Mesenchymal stem cell (in vitro differentiated cells and primary cell): Measurements from ENCODE around the gene EFEMP2.
A peak's percentile ranks its signal among the peaks of the same experiment; 100 is the strongest.

Experiments used
- DNase-seq: peaks from one replicate; pipeline ENCODE4 v3.0.0-alpha.2; 2013
- H2AFZ ChIP-seq: one replicate; pipeline ENCODE4 v1.6.1; 2013; ENCODE audit warnings: low read depth, mild to moderate bottlenecking, control low read depth, inconsistent platforms, low read length, moderate library complexity
- H2AK5ac ChIP-seq: 2 replicates; pipeline ENCODE4 v1.6.1; 2013; ENCODE audit warnings: low read length, moderate library complexity, mild to moderate bottlenecking, inconsistent platforms; ENCODE audit not compliant: severe bottlenecking
- H2BK120ac ChIP-seq: one replicate; pipeline ENCODE4 v1.6.1; 2013; ENCODE audit warnings: low read depth, mild to moderate bottlenecking, inconsistent platforms, low read length, moderate library complexity
- H2BK12ac ChIP-seq, 2 experiments: one replicate each; pipeline ENCODE4 v1.6.1; 2013; ENCODE audit warnings: inconsistent platforms in 2 of 2, low read length in 2 of 2, mild to moderate bottlenecking in 2 of 2, moderate library complexity in 2 of 2, control low read depth in 1 of 2
- H2BK15ac ChIP-seq: one replicate; pipeline ENCODE4 v1.6.1; 2013; ENCODE audit warnings: mild to moderate bottlenecking, low read depth, inconsistent platforms; ENCODE audit not compliant: poor library complexity, severe bottlenecking
- H2BK5ac ChIP-seq: 2 replicates; pipeline ENCODE4 v1.6.1; 2013; ENCODE audit warnings: low read depth, mild to moderate bottlenecking, low read length, control low read depth, inconsistent platforms; ENCODE audit not compliant: poor library complexity, severe bottlenecking
- H3K14ac ChIP-seq, 2 experiments: one replicate each; pipeline ENCODE4 v1.6.1; 2013; ENCODE audit warnings: inconsistent platforms in 2 of 2, low read length in 2 of 2, control low read depth in 1 of 2, mild to moderate bottlenecking in 1 of 2, moderate library complexity in 1 of 2
- H3K18ac ChIP-seq, 2 experiments: one replicate each; pipeline ENCODE4 v1.6.1; 2013; ENCODE audit warnings: inconsistent platforms in 2 of 2, low read length in 2 of 2, control low read depth in 1 of 2, low read depth in 1 of 2, mild to moderate bottlenecking in 1 of 2
- H3K23ac ChIP-seq, 2 experiments: one replicate each; pipeline ENCODE4 v1.6.1; 2013; ENCODE audit warnings: inconsistent platforms in 2 of 2, low read length in 2 of 2, mild to moderate bottlenecking in 2 of 2, moderate library complexity in 2 of 2, control low read depth in 1 of 2
- H3K27ac ChIP-seq: 2 replicates; pipeline ENCODE4 v1.5.1; 2013; ENCODE audit warnings: mild to moderate bottlenecking, moderate library complexity, low read length, control low read depth, inconsistent platforms; ENCODE audit not compliant: poor library complexity, severe bottlenecking
- H3K27me3 ChIP-seq, 2 experiments: 2 replicates each; pipeline versions ENCODE4 v1.6.1 to v1.7.0; 2013; ENCODE audit warnings: low read length in 2 of 2, mild to moderate bottlenecking in 2 of 2, moderate library complexity in 2 of 2, control low read depth in 1 of 2, inconsistent platforms in 1 of 2; ENCODE audit not compliant: control insufficient read depth in 1 of 2, insufficient read depth in 1 of 2
- H3K36me3 ChIP-seq, 2 experiments: 2 replicates each; pipeline versions ENCODE4 v1.6.1 to v1.7.0; 2013; ENCODE audit warnings: low read length in 2 of 2, control low read depth in 1 of 2, inconsistent platforms in 1 of 2, low read depth in 1 of 2, mild to moderate bottlenecking in 1 of 2; ENCODE audit not compliant: insufficient read depth in 2 of 2, control insufficient read depth in 1 of 2
- H3K4ac ChIP-seq, 2 experiments: one replicate each; pipeline ENCODE4 v1.6.1; 2013; ENCODE audit warnings: inconsistent platforms in 2 of 2, low read length in 2 of 2, mild to moderate bottlenecking in 2 of 2, moderate library complexity in 2 of 2, control low read depth in 1 of 2, low read depth in 1 of 2
- H3K4me1 ChIP-seq: 2 replicates; pipeline ENCODE4 v1.6.1; 2013; ENCODE audit warnings: low read depth, low read length, control low read depth; ENCODE audit not compliant: control insufficient read depth, insufficient read depth
- H3K4me2 ChIP-seq: 2 replicates; pipeline ENCODE4 v1.6.1; 2013; ENCODE audit warnings: low read length, mild to moderate bottlenecking, inconsistent platforms; ENCODE audit not compliant: poor library complexity, severe bottlenecking
- H3K4me3 ChIP-seq, 2 experiments: 2 replicates each; pipeline versions ENCODE4 v1.5.1 to v1.7.0; 2013; ENCODE audit warnings: low read length in 2 of 2, mild to moderate bottlenecking in 2 of 2, control low read depth in 1 of 2, low read depth in 1 of 2; ENCODE audit not compliant: insufficient read depth in 1 of 2
- H3K79me1 ChIP-seq: replicated peaks from 2 replicates; pipeline ENCODE4 v1.6.1; 2013; ENCODE audit warnings: mild to moderate bottlenecking, control low read depth, low read length, inconsistent platforms; ENCODE audit not compliant: poor library complexity, severe bottlenecking
- H3K9ac ChIP-seq: 2 replicates; pipeline ENCODE4 v1.7.0; 2013; ENCODE audit warnings: mild to moderate bottlenecking, low read length, moderate library complexity
- H3K9me3 ChIP-seq: 2 replicates; pipeline ENCODE4 v1.7.0; 2013; ENCODE audit warnings: mild to moderate bottlenecking, low read length; ENCODE audit not compliant: control insufficient read depth
- H4K8ac ChIP-seq: one replicate; pipeline ENCODE4 v1.6.1; 2013; ENCODE audit warnings: inconsistent platforms, mild to moderate bottlenecking, low read length, moderate library complexity
- H4K91ac ChIP-seq: one replicate; pipeline ENCODE4 v1.6.1; 2013; ENCODE audit warnings: mild to moderate bottlenecking, low read length, inconsistent platforms
- WGBS: methylation state at CpG from one replicate; pipeline ENCODE4 v1.1.7; 2013; ENCODE audit warnings: mixed read lengths; 5-methylcytosine and 5-hydroxymethylcytosine counted together

The EFEMP2 gene

GRCh38 chr11:65864706-65865471, 7.7 kb downstream of the EFEMP2 start:
- no peak overlapping the region for H2BK5ac ChIP-seq
- H3K79me1 ChIP-seq: peaks cover 18% of the 10 kb centered on the region
- DNase-seq: no peak
- 91% methylated on average over 18 of the region's 18 CpGs for WGBS
- no peak overlapping the region for H2AFZ ChIP-seq
- no peak overlapping the region for H2BK120ac ChIP-seq
- no peak overlapping the region for H3K4me3 ChIP-seq
- peak overlapping the region in 1 of 2 experiments; percentile 22 for H2BK12ac ChIP-seq
- H3K4ac ChIP-seq: no peak overlapping the region
- H3K4me1 ChIP-seq: peaks cover 42% of the 10 kb centered on the region
- no peak overlapping the region for H3K27ac ChIP-seq
- H3K27me3 ChIP-seq: no peaks in the 10 kb centered on the region
- no peak overlapping the region for H3K14ac ChIP-seq
- no peak overlapping the region for H3K9ac ChIP-seq
- H3K23ac ChIP-seq: no peak overlapping the region
- H2AK5ac ChIP-seq: no peak overlapping the region
- no peak overlapping the region for H4K8ac ChIP-seq
- H3K18ac ChIP-seq: no peak overlapping the region
- H3K36me3 ChIP-seq: peaks cover 77 to 82% of the 10 kb centered on the region in 2 experiments
- H2BK15ac ChIP-seq: no peak overlapping the region
- no peak overlapping the region for H3K4me2 ChIP-seq
- H4K91ac ChIP-seq: no peak overlapping the region
- H3K9me3 ChIP-seq: no peaks in the 10 kb centered on the region

GRCh38 chr11:65863889-65864705, 8.5 kb downstream of the EFEMP2 start:
- Histone ChIP-seq H3K4me1 (peaks cover 43% of the 10 kb centered on the region), H3K36me3 (peaks cover 71 to 75% of the 10 kb centered on the region in 2 experiments), H3K27ac (no peak overlapping the region), H3K4me3 (no peak overlapping the region), H4K8ac (no peak overlapping the region), H3K23ac (no peak overlapping the region), H2AFZ (no peak overlapping the region), H3K4me2 (no peak overlapping the region), H3K9me3 (no peaks in the 10 kb centered on the region), H3K4ac (no peak overlapping the region), H2BK12ac (no peak overlapping the region), H3K14ac (no peak overlapping the region), H3K9ac (peak overlapping the region; percentile 49), H2AK5ac (no peak overlapping the region), H4K91ac (peak overlapping the region; percentile 16), H3K27me3 (no peaks in the 10 kb centered on the region), H2BK120ac (no peak overlapping the region), H3K79me1 (peaks cover 16% of the 10 kb centered on the region), H2BK15ac (no peak overlapping the region), H2BK5ac (no peak overlapping the region), H3K18ac (no peak overlapping the region)
- DNase-seq: no peak
- WGBS: 88% methylated on average over 12 of the region's 12 CpGs

DNA sequence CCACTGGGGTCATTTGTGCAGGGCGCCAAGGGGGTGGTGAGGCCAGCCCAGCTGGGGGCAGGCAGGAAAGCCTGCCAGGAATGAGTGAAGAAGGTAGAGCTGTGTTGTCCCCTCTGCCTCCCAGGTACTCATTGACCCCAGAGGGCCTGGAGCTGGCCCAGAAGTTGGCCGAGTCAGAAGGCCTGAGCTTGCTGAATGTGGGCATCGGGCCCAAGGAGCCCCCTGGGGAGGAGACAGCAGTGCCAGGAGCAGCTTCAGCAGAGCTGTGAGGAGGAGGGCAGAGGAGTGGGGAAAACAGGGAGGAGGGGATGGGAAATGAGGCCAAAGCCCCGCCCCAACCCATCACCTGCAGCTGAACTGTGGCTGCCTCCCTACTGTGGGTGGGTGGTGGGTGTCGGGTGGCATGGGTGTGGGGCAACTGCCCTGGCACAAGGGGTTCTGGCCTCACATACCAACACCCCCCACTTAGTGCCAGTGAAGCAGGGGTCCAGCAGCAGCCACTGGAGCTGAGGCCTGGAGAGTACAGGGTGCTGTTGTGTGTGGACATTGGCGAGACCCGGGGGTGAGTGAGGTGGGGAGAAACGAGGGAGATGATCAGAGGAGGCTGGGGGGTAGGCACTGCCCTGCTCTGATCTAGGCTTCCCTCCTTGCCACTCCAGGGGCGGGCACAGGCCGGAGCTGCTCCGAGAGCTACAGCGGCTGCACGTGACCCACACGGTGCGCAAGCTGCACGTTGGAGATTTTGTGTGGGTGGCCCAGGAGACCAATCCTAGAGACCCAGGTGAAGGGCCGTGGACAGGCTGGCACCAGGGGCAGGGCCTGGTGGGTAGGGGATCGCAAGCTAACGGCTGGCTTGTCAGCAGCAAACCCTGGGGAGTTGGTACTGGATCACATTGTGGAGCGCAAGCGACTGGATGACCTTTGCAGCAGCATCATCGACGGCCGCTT, 9.4 kb downstream of the EFEMP2 start:
- no peak overlapping the region for H3K18ac ChIP-seq
- no peak overlapping the region for H2BK15ac ChIP-seq
- H4K8ac ChIP-seq: no peak overlapping the region
- H3K4ac ChIP-seq: no peak overlapping the region
- DNase-seq: no peak
- H2AK5ac ChIP-seq: no peak overlapping the region
- H2AFZ ChIP-seq: no peak overlapping the region
- no peak overlapping the region for H2BK5ac ChIP-seq
- peak overlapping the region in 1 of 2 experiments; percentile 11 for H3K23ac ChIP-seq
- no peak overlapping the region for H3K14ac ChIP-seq
- H3K4me2 ChIP-seq: no peak overlapping the region
- no peak overlapping the region for H3K4me3 ChIP-seq
- no peak overlapping the region for H4K91ac ChIP-seq
- H3K79me1 ChIP-seq: peaks cover 12% of the 10 kb centered on the region
- peaks cover 63 to 66% of the 10 kb centered on the region in 2 experiments for H3K36me3 ChIP-seq
- no peaks in the 10 kb centered on the region for H3K9me3 ChIP-seq
- peaks cover 40% of the 10 kb centered on the region for H3K4me1 ChIP-seq
- H2BK12ac ChIP-seq: no peak overlapping the region
- 95% methylated on average over 24 of the region's 24 CpGs for WGBS
- no peak overlapping the region for H2BK120ac ChIP-seq
- peak overlapping the region; percentile 49 for H3K9ac ChIP-seq
- H3K27ac ChIP-seq: no peak overlapping the region
- no peaks in the 10 kb centered on the region for H3K27me3 ChIP-seq
